ENCODE measurements around the gene VEZF1. TPM values are rescaled to one million over a fixed set of nuclear protein-coding genes. Genes with fewer than 3 reads are reported as not detected.

Gene VEZF1
- polyA plus RNA-seq, 1 donor, result 46.1 TPM

GRCh38 chr17:57953705-57954396 lies 34.2 kb downstream of the VEZF1 start:
- no peak for DNase-seq (ENCODE audit: low read depth)

GRCh38 chr17:57953219-57953618 lies 34.8 kb downstream of the VEZF1 start:
- no peak for DNase-seq (ENCODE audit: low read depth)

GRCh38 chr17:57949649-57950048 lies 38.4 kb downstream of the VEZF1 start:
- DNase-seq (ENCODE audit: low read depth), result no peak

- no peak for DNase-seq (ENCODE audit: low read depth)
These were observed 39.3 kb downstream of the VEZF1 start for GRCh38 chr17:57948555-57949420.

GRCh38 chr17:57948169-57948554 lies 39.9 kb downstream of the VEZF1 start:
- DNase-seq (ENCODE audit: low read depth), result no peak

GRCh38 chr17:57947369-57947768 lies 40.7 kb downstream of the VEZF1 start:
- DNase-seq (ENCODE audit: low read depth), result no peak

- DNase-seq (ENCODE audit: low read depth), result no peak
These were observed 41.2 kb downstream of the VEZF1 start for GRCh38 chr17:57946798-57947358.

GRCh38 chr17:57945996-57946797 lies 41.9 kb downstream of the VEZF1 start:
- no peak for DNase-seq (ENCODE audit: low read depth)

- no peak for DNase-seq (ENCODE audit: low read depth)
These were observed 43.1 kb downstream of the VEZF1 start for GRCh38 chr17:57944908-57945307.

- no peak for DNase-seq (ENCODE audit: low read depth)
These were observed 44.4 kb downstream of the VEZF1 start for GRCh38 chr17:57943645-57944044.

GRCh38 chr17:57943140-57943539 lies 44.9 kb downstream of the VEZF1 start:
- DNase-seq (ENCODE audit: low read depth), result no peak

GRCh38 chr17:57941384-57942370 lies 46.4 kb downstream of the VEZF1 start:
- DNase-seq (ENCODE audit: low read depth), result no peak

- DNase-seq (ENCODE audit: low read depth), result no peak
These were observed 47.3 kb downstream of the VEZF1 start for GRCh38 chr17:57940653-57941329.

GRCh38 chr17:57940231-57940630 lies 47.8 kb downstream of the VEZF1 start:
- no peak for DNase-seq (ENCODE audit: low read depth)

GRCh38 chr17:57939797-57940196 lies 48.3 kb downstream of the VEZF1 start:
- DNase-seq (ENCODE audit: low read depth), result no peak

GRCh38 chr17:57938061-57938502 lies 50.0 kb downstream of the VEZF1 start:
- DNase-seq (ENCODE audit: low read depth), result no peak

GRCh38 chr17:57937492-57937891 lies 50.6 kb downstream of the VEZF1 start:
- no peak for DNase-seq (ENCODE audit: low read depth)

- DNase-seq (ENCODE audit: low read depth), result no peak
These were observed 51.9 kb downstream of the VEZF1 start for GRCh38 chr17:57935833-57936807.
